Neural progenitor cell (in vitro differentiated cells): ENCODE measurements around the gene AMZ2. TPM values are rescaled to one million over a fixed set of nuclear protein-coding genes. Genes with fewer than 3 reads are reported as not detected.
"Not testable (repeated sequence)": the region's sequence is repeated elsewhere in the genome, so short reads cannot be mapped to it uniquely, and the experiment has no call there.

Experiments
- DNase-seq: peaks from one replicate; pipeline ENCODE4 v3.0.0-alpha.2; 2016; ENCODE audit warnings: low spot score
- H2AFZ ChIP-seq: fragments of 200-600 bp; sonication (generic); replicated peaks from 2 replicates; pipeline ENCODE4 v1.6.1; 2016; ENCODE audit warnings: antibody characterized with exemption
- H3F3A ChIP-seq: fragments of 200-600 bp; sonication (generic); 2 replicates; pipeline ENCODE4 v1.6.1; 2016; ENCODE audit warnings: antibody characterized with exemption, low read depth
- H3K27ac ChIP-seq: fragments of 200-600 bp; sonication (generic); 2 replicates; pipeline ENCODE4 v1.5.1; 2016; ENCODE audit warnings: mild to moderate bottlenecking
- H3K27me3 ChIP-seq: fragments of 200-600 bp; sonication (generic); 2 replicates; pipeline ENCODE4 v1.6.1; 2016; ENCODE audit warnings: mild to moderate bottlenecking, moderate library complexity
- H3K36me3 ChIP-seq: fragments of 200-600 bp; sonication (generic); 2 replicates; pipeline ENCODE4 v1.5.1; 2016
- H3K4me1 ChIP-seq: fragments of 200-600 bp; sonication (generic); 2 replicates; pipeline ENCODE4 v1.6.1; 2016; ENCODE audit warnings: mixed run types
- H3K4me2 ChIP-seq: fragments of 200-600 bp; sonication (generic); 2 replicates; pipeline ENCODE4 v1.6.1; 2016
- H3K4me3 ChIP-seq: fragments of 200-600 bp; sonication (generic); 2 replicates; pipeline ENCODE4 v1.5.1; 2016
- H3K79me2 ChIP-seq: fragments of 200-600 bp; sonication (generic); 2 replicates; pipeline ENCODE4 v1.6.1; 2016; ENCODE audit warnings: low read depth
- H3K9ac ChIP-seq: fragments of 200-600 bp; sonication (generic); 2 replicates; pipeline ENCODE4 v1.6.1; 2016
- H3K9me3 ChIP-seq: fragments of 200-600 bp; sonication (generic); 2 replicates; pipeline ENCODE4 v1.5.1; 2016; ENCODE audit warnings: low read depth
- H4K20me1 ChIP-seq: fragments of 200-600 bp; sonication (generic); 2 replicates; pipeline ENCODE4 v1.6.1; 2016; ENCODE audit warnings: low read depth
- H3K27ac Mint-ChIP-seq: 3 replicates; pipeline ENCODE4 v1.8.0; 2021; ENCODE audit warnings: mixed read lengths
- H3K27me3 Mint-ChIP-seq: 2 replicates; pipeline ENCODE4 v1.8.0; 2022; ENCODE audit warnings: low read depth, mild to moderate bottlenecking, inconsistent platforms, moderate library complexity, mixed read lengths; ENCODE audit not compliant: insufficient read depth
- H3K36me3 Mint-ChIP-seq: 3 replicates; pipeline ENCODE4 v1.8.0; 2021; ENCODE audit warnings: mixed read lengths
- H3K4me1 Mint-ChIP-seq: 3 replicates; pipeline ENCODE4 v1.8.0; 2021; ENCODE audit warnings: mixed read lengths
- H3K4me3 Mint-ChIP-seq: 3 replicates; pipeline ENCODE4 v1.8.0; 2021; ENCODE audit warnings: mild to moderate bottlenecking, moderate library complexity, mixed read lengths
- H3K9me3 Mint-ChIP-seq: 3 replicates; pipeline ENCODE4 v1.8.0; 2020; ENCODE audit warnings: mixed read lengths
- EZH2 ChIP-seq: fragments of 200-600 bp; sonication (generic); IDR thresholded peaks from 2 replicates; pipeline ENCODE4 v1.6.1; 2017; ENCODE audit warnings: antibody characterized with exemption, mild to moderate bottlenecking, moderate library complexity
- EZH2phosphoT487 ChIP-seq: fragments of 200-600 bp; sonication (generic); IDR thresholded peaks from 2 replicates; pipeline ENCODE4 v1.6.1; 2017; ENCODE audit warnings: antibody characterized with exemption
- total RNA-seq: library from RNA; depleted of rRNA; stranded (reverse); fragments of >200 nt; gene quantifications from 2 replicates; pipeline ENCODE4 v1.2.3, GENCODE V29; 2015; ENCODE audit warnings: low replicate concordance
- TF ChIP-seq, protein P1 (sequence below): fragments of 200-600 bp; sonication (generic); IDR thresholded peaks from 2 replicates; pipeline ENCODE4 v1.5.1; 2017; ENCODE audit warnings: antibody characterized with exemption, mild to moderate bottlenecking

The AMZ2 gene
- total RNA-seq, 1 donor from 2014 or later: 150 TPM

DNA sequence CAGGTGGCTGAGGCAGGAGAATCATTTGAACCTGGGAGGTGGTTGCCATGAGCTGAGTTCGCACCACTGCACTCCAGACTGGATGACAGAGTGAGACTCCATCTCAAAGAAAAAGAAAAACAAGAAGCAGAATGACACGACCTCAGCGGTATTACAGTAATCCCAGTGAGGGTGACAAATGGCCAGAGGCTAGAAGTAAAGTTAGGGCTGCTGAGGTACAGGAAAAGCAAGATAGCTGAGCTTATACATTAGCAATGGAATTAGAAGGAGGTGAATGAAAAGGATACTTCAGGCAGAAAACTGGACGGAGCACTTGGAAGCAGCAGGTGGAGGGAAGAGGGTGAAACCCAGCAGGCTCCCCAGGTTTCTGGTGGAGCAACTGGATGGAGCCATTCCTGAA lies 26.1 kb upstream of the AMZ2 start:
- TF ChIP-seq EZH2phosphoT487 (no peak), EZH2 (no peak)
- TF ChIP-seq, protein P1, sequence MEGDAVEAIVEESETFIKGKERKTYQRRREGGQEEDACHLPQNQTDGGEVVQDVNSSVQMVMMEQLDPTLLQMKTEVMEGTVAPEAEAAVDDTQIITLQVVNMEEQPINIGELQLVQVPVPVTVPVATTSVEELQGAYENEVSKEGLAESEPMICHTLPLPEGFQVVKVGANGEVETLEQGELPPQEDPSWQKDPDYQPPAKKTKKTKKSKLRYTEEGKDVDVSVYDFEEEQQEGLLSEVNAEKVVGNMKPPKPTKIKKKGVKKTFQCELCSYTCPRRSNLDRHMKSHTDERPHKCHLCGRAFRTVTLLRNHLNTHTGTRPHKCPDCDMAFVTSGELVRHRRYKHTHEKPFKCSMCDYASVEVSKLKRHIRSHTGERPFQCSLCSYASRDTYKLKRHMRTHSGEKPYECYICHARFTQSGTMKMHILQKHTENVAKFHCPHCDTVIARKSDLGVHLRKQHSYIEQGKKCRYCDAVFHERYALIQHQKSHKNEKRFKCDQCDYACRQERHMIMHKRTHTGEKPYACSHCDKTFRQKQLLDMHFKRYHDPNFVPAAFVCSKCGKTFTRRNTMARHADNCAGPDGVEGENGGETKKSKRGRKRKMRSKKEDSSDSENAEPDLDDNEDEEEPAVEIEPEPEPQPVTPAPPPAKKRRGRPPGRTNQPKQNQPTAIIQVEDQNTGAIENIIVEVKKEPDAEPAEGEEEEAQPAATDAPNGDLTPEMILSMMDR: no peak
- no peaks in the 10 kb centered on the region for H3K79me2 ChIP-seq
- H3F3A ChIP-seq: no peaks in the 10 kb centered on the region
- no peak for DNase-seq
- no peak overlapping the region for H3K27ac ChIP-seq
- no peaks in the 10 kb centered on the region for H3K9me3 Mint-ChIP-seq
- H3K36me3 ChIP-seq: no peaks in the 10 kb centered on the region
- H3K4me3 Mint-ChIP-seq: no peak overlapping the region
- peaks cover 8% of the 10 kb centered on the region for H3K4me1 Mint-ChIP-seq
- no peaks in the 10 kb centered on the region for H4K20me1 ChIP-seq
- no peak overlapping the region for H3K9ac ChIP-seq
- H3K9me3 ChIP-seq: no peaks in the 10 kb centered on the region
- H3K4me1 ChIP-seq: no peaks in the 10 kb centered on the region
- peaks cover 5% of the 10 kb centered on the region for H3K27me3 Mint-ChIP-seq
- no peaks in the 10 kb centered on the region for H3K27me3 ChIP-seq
- H2AFZ ChIP-seq: no peak overlapping the region
- H3K27ac Mint-ChIP-seq: peak overlapping the region; percentile 7
- no peak overlapping the region for H3K4me2 ChIP-seq
- no peak overlapping the region for H3K4me3 ChIP-seq
- peaks cover 12% of the 10 kb centered on the region for H3K36me3 Mint-ChIP-seq

DNA sequence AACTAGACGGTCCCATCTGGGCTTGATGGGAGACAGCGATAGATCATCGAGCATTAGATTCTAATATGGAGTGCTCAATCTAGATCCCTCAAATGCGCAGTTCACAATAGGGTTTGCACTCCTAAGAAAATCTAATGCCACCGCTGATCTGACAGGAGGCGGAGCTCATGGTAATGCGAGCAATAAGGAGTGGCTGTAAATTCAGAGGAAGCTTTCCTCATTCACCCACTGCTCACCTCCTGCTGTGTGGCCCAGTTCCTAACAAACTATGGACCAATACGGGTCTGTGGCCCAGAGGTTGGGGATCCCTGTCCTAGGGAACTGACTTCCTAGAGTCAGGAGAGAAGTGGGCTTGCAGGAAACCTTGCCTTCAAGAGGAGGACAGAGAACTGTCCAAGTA lies 25.2 kb upstream of the AMZ2 start:
- TF ChIP-seq EZH2 (no peak), EZH2phosphoT487 (no peak)
- TF ChIP-seq, protein P1: no peak
- Mint-ChIP-seq H3K9me3 (no peaks in the 10 kb centered on the region), H3K4me1 (peaks cover 8% of the 10 kb centered on the region), H3K36me3 (peaks cover 14% of the 10 kb centered on the region), H3K27ac (no peak overlapping the region), H3K4me3 (no peak overlapping the region), H3K27me3 (peaks cover 5% of the 10 kb centered on the region)
- no peak overlapping the region for H3K4me3 ChIP-seq
- H3F3A ChIP-seq: no peaks in the 10 kb centered on the region
- no peaks in the 10 kb centered on the region for H3K4me1 ChIP-seq
- no peak overlapping the region for H3K4me2 ChIP-seq
- no peak overlapping the region for H2AFZ ChIP-seq
- DNase-seq: no peak
- H3K9me3 ChIP-seq: no peaks in the 10 kb centered on the region
- H3K27me3 ChIP-seq: no peaks in the 10 kb centered on the region
- no peaks in the 10 kb centered on the region for H3K79me2 ChIP-seq
- no peaks in the 10 kb centered on the region for H4K20me1 ChIP-seq
- no peaks in the 10 kb centered on the region for H3K36me3 ChIP-seq
- H3K27ac ChIP-seq: no peak overlapping the region
- H3K9ac ChIP-seq: no peak overlapping the region

DNA sequence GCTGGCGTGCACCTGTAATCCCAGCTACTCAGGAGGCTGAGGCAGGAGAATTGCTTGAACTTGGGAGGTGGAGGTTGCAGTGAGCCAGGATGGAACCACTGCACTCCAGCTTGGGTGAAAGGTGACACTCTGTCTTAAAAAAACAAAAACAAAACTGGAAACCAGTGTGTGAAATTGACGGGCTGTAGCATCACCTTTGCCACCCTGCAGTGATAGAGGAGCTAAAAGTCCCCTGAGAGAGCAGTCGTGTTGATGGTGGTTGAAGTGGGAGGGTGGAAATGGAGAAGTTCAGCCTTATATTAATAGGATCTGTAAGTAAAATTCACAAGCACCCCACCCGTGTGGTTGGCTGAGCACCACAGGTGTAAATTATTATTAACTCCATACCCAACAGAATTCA lies 22.8 kb upstream of the AMZ2 start:
- not testable (repeated sequence) for H3K27me3 Mint-ChIP-seq, H3K27ac Mint-ChIP-seq, H3K27ac ChIP-seq

DNA sequence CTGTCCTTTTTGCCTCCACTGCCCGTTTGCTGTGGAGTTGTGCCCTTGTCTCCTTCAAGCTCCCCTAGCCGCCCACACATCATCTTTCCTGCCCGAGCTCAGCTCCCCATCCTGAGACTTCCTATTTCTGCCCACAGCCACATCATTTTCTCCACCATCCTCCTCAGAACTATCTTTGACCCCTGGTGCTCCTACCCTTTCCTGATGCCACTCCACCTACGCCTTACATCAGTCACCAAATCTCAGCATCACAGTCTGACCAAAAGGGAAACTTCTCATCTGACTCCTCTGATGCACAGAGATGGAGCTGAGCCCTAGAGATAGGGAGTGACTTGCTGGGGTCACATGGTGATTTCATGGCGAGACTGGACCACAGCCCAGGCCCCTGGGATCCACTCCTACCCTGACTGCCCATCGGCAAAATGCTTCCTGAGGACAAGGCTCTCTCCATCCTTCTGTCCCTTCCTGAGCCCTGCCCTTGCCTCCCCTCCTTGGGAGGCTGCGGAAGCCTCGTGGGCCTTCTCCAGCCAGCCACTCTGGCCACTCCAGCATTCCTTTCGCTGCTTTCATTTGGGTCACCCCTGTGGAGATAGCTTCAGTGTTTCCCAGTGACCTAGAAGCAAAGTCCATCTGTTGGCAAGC lies 19.7 kb upstream of the AMZ2 start:
- not testable (repeated sequence) for H3K27me3 Mint-ChIP-seq, H3K4me3 ChIP-seq, H3K27me3 ChIP-seq, H3K36me3 ChIP-seq, H3K4me1 Mint-ChIP-seq, H3K9ac ChIP-seq, H3K36me3 Mint-ChIP-seq, H3K4me3 Mint-ChIP-seq, H3K4me2 ChIP-seq, H3K9me3 Mint-ChIP-seq, H3K9me3 ChIP-seq, H3K27ac ChIP-seq, H3F3A ChIP-seq, H3K4me1 ChIP-seq, H4K20me1 ChIP-seq, DNase-seq, H3K79me2 ChIP-seq, H2AFZ ChIP-seq
- H3K27ac Mint-ChIP-seq: peak overlapping the region; percentile 90

More for the DNA sequence above, 22.8 kb upstream of the AMZ2 start:
- not testable (repeated sequence) for H3K4me1 Mint-ChIP-seq, H3K36me3 ChIP-seq, H2AFZ ChIP-seq, H3K4me1 ChIP-seq, H3K27me3 ChIP-seq, H3F3A ChIP-seq, H3K4me3 Mint-ChIP-seq, H3K9me3 ChIP-seq, DNase-seq, H4K20me1 ChIP-seq, H3K4me2 ChIP-seq, H3K4me3 ChIP-seq, H3K9me3 Mint-ChIP-seq, H3K79me2 ChIP-seq, H3K9ac ChIP-seq
- H3K36me3 Mint-ChIP-seq: peaks cover 14% of the 10 kb centered on the region
